Natural killer cell (primary cell): ENCODE data around the gene LHFPL2. TPM values are rescaled to one million over a fixed set of nuclear protein-coding genes. Genes with fewer than 3 reads are reported as not detected.

Experiments used
- ATAC-seq, 3 donors: fragments of 150-1000 bp in 2 of 3; fragments of 200-7000 bp in 1 of 3; cut with Tn5 transposase; 1 replicate in 1 of 3; 2 replicates in 2 of 3; pipeline ENCODE4 v1.10.0; 2021; ENCODE audit warnings: mild to moderate bottlenecking in 2 of 3, moderate library complexity in 2 of 3
- DNase-seq, 2 donors: peaks; one replicate each; pipeline versions ENCODE4 v3.0.0 to v3.0.0-alpha.2; 2013 to 2021; ENCODE audit warnings: mixed read lengths in 1 of 2
- H3K27ac ChIP-seq: one replicate; pipeline ENCODE4 v1.5.1; 2013; ENCODE audit warnings: mild to moderate bottlenecking, low read length
- H3K27me3 ChIP-seq: one replicate; pipeline ENCODE4 v1.6.1; 2013; ENCODE audit warnings: low read length; ENCODE audit not compliant: control insufficient read depth, insufficient read depth
- H3K36me3 ChIP-seq: one replicate; pipeline ENCODE4 v1.6.1; 2013; ENCODE audit warnings: low read length; ENCODE audit not compliant: control insufficient read depth, insufficient read depth
- H3K4me1 ChIP-seq: one replicate; pipeline ENCODE4 v1.6.1; 2013; ENCODE audit warnings: low read length; ENCODE audit not compliant: control insufficient read depth, insufficient read depth
- H3K4me3 ChIP-seq: one replicate; pipeline ENCODE4 v1.5.1; 2013; ENCODE audit warnings: low read length
- H3K9me3 ChIP-seq: one replicate; pipeline ENCODE4 v1.6.1; 2013; ENCODE audit warnings: low read length; ENCODE audit not compliant: control insufficient read depth, insufficient read depth
- H3K27ac Mint-ChIP-seq, 2 donors: one replicate each; pipeline ENCODE4 v1.8.0; 2022; ENCODE audit warnings: mild to moderate bottlenecking in 2 of 2, mixed read lengths in 2 of 2, moderate library complexity in 1 of 2
- H3K27me3 Mint-ChIP-seq, 2 donors: one replicate each; pipeline ENCODE4 v1.8.0; 2022; ENCODE audit warnings: low read depth in 2 of 2, mixed read lengths in 2 of 2
- H3K36me3 Mint-ChIP-seq: one replicate; pipeline ENCODE4 v1.8.0; 2022; ENCODE audit warnings: mixed read lengths
- H3K4me1 Mint-ChIP-seq, 2 donors: one replicate each; pipeline ENCODE4 v1.8.0; 2022; ENCODE audit warnings: mixed read lengths in 2 of 2
- H3K4me3 Mint-ChIP-seq: one replicate; pipeline ENCODE4 v1.8.0; 2022; ENCODE audit warnings: mild to moderate bottlenecking, moderate library complexity, mixed read lengths
- H3K9me3 Mint-ChIP-seq, 2 donors: one replicate each; pipeline ENCODE4 v1.8.0; 2022; ENCODE audit warnings: mixed read lengths in 2 of 2
- CTCF ChIP-seq: fragments of 200-600 bp; IDR thresholded peaks from one replicate; pipeline ENCODE4 v1.8.0; 2022; ENCODE audit warnings: antibody characterized with exemption
- WGBS: methylation state at CpG from one replicate; pipeline ENCODE4 v1.1.7; 2013; ENCODE audit warnings: missing lambda C conversion rate; ENCODE audit not compliant: insufficient coverage; 5-methylcytosine and 5-hydroxymethylcytosine counted together
- intact Hi-C: fragments of 100-400 bp; cut with micrococcal nuclease; formaldehyde crosslinking; loops from one replicate; pipeline ENCODE4 v1.14.2; 2022
- total RNA-seq, 4 donors: library from RNA; stranded (reverse); fragments of 120-200 nt in 1 of 4; gene quantifications; one replicate each; pipeline versions ENCODE4 v1.2.3 to v1.2.4, GENCODE V29; 2013 to 2022

LHFPL2 gene
- total RNA-seq, 3 donors from 2014 or later (not counting 1 experiment from before 2014, with no cell fraction given): 0.85 to 1.9 (median 1.00) TPM

GRCh38 chr5:78560000-78560855 is 88.3 kb downstream of the LHFPL2 start:
- no peaks in the 10 kb centered on the region for H3K9me3 ChIP-seq
- H3K27ac Mint-ChIP-seq: no peak overlapping the region
- no peak overlapping the region for H3K27ac ChIP-seq
- no peaks in the 10 kb centered on the region for H3K4me1 ChIP-seq
- DNase-seq: no peak
- peaks cover 7 to 14% of the 10 kb centered on the region in 2 donors for H3K27me3 Mint-ChIP-seq
- H3K36me3 Mint-ChIP-seq: no peaks in the 10 kb centered on the region
- no peak overlapping the region for H3K4me3 ChIP-seq
- no peaks in the 10 kb centered on the region for H3K9me3 Mint-ChIP-seq
- H3K27me3 ChIP-seq: no peaks in the 10 kb centered on the region
- intact Hi-C loops: no loop called here
- ATAC-seq: no peak
- 89% methylated on average over 6 of the region's 6 CpGs for WGBS
- H3K4me3 Mint-ChIP-seq: no peak overlapping the region
- no peak for TF ChIP-seq CTCF
- H3K4me1 Mint-ChIP-seq: no peaks in the 10 kb centered on the region
- H3K36me3 ChIP-seq: no peaks in the 10 kb centered on the region

GRCh38 chr5:78557601-78558000 is 91.0 kb downstream of the LHFPL2 start:
- 93% methylated on average over 5 of the region's 5 CpGs for WGBS
- Histone ChIP-seq H3K27me3 (no peaks in the 10 kb centered on the region), H3K36me3 (no peaks in the 10 kb centered on the region), H3K9me3 (no peaks in the 10 kb centered on the region), H3K4me1 (peaks cover 8% of the 10 kb centered on the region), H3K27ac (no peak overlapping the region), H3K4me3 (no peak overlapping the region)
- no peak for TF ChIP-seq CTCF
- H3K27ac Mint-ChIP-seq: no peak overlapping the region
- no peaks in the 10 kb centered on the region for H3K9me3 Mint-ChIP-seq
- H3K4me3 Mint-ChIP-seq: no peak overlapping the region
- DNase-seq: no peak
- intact Hi-C loops: no loop called here
- H3K27me3 Mint-ChIP-seq: peaks cover 6 to 35% of the 10 kb centered on the region in 2 donors
- H3K4me1 Mint-ChIP-seq: peaks cover 10 to 16% of the 10 kb centered on the region in 2 donors
- H3K36me3 Mint-ChIP-seq: no peaks in the 10 kb centered on the region
- ATAC-seq: no peak

- intact Hi-C loops: no loop called here
- ATAC-seq: no peak
- H3K36me3 Mint-ChIP-seq: no peaks in the 10 kb centered on the region
- H3K4me3 ChIP-seq: no peak overlapping the region
- H3K27me3 ChIP-seq: no peaks in the 10 kb centered on the region
- H3K27ac ChIP-seq: no peak overlapping the region
- H3K4me1 Mint-ChIP-seq: peaks cover 14 to 19% of the 10 kb centered on the region in 2 donors
- H3K9me3 Mint-ChIP-seq: no peaks in the 10 kb centered on the region
- H3K4me3 Mint-ChIP-seq: no peak overlapping the region
- DNase-seq: no peak
- H3K4me1 ChIP-seq: peaks cover 13% of the 10 kb centered on the region
- H3K27ac Mint-ChIP-seq: no peak overlapping the region
- 20% methylated on average over 1 of the region's 1 CpG for WGBS
- peaks cover 6 to 35% of the 10 kb centered on the region in 2 donors for H3K27me3 Mint-ChIP-seq
- H3K36me3 ChIP-seq: no peaks in the 10 kb centered on the region
- TF ChIP-seq CTCF: no peak
- no peaks in the 10 kb centered on the region for H3K9me3 ChIP-seq
Measured at GRCh38 chr5:78555870-78556269, 92.7 kb downstream of the LHFPL2 start.
